ENCODE measurements around the gene COBLL1.

COBLL1 gene

DNA sequence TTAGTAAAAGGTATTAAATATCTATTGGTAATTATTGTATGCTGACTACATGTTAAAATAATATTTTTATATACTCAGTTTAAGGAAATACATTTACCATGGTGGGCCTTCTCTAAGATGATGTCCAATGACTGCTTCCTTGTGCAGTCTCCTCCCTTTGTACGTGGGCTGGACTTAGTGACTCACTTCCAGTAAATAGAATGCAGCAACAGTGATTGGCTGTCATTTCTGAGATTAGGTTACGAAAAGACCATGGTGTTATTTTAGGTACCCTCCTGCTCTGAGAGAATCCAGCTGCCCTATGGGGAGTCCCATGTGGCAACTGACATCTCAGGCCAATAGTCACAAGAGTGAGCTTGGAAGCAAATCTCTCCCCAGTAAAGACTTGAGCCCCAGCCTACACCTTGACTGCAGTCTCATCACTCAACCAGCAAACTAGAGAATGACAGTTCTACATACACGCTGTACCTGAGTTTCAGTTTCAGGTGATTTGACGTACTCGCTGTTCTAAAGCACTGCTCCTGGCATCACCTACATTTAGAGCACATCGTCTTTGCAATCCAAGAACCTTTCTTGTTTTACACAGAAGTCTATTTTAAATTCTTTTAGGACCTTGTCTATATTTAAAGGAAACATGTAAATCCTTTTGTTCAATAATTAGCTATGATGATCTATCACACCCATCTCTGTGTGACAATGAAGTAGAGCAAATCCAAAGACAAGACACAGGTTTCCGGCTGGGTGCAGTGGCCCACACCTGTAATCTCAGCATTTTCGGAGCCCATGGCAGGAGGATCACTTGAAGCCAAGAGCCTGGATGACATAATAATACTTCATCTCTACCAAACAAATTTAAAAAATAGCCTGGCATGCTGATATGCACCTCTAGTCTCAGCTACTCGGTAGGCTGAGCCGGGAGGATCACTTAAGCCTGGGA, 87.2 kb downstream of the COBLL1 start:
- DNase-seq: no peak

GRCh38 chr2:164752956-164753355, 88.7 kb downstream of the COBLL1 start:
- no peak for DNase-seq

GRCh38 chr2:164747783-164748433, 93.7 kb downstream of the COBLL1 start:
- no peak for DNase-seq

- DNase-seq: no peak
Observed at GRCh38 chr2:164747140-164747539, 94.5 kb downstream of the COBLL1 start.

- DNase-seq: no peak
Observed at GRCh38 chr2:164746713-164747112, 94.9 kb downstream of the COBLL1 start.

GRCh38 chr2:164745012-164745797, 96.4 kb downstream of the COBLL1 start:
- DNase-seq: no peak

- DNase-seq: no peak
Observed at GRCh38 chr2:164742738-164743317, 98.8 kb downstream of the COBLL1 start.

DNA sequence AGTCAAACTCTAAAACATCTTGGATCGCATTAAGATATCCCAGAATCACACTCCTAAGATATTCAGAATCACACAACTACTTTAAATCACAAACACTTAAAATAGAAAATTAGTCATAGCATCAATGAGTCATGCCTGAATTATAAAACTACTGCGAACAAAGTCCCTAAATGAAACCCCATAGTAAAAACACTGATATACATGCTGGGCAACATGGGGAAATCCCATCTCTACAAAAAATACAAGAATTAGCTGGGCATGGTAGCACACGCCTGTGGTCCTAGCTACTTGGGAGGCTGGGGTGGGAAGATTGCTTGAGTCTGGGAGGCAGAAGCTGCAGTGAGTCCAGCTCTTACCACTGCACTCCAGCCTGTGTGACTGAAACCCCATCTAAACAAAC, 101.7 kb downstream of the COBLL1 start:
- DNase-seq: no peak

- no peak for DNase-seq
Observed at GRCh38 chr2:164737612-164738081, 104.0 kb downstream of the COBLL1 start.

GRCh38 chr2:164735309-164735919, 106.2 kb downstream of the COBLL1 start:
- DNase-seq: no peak

DNA sequence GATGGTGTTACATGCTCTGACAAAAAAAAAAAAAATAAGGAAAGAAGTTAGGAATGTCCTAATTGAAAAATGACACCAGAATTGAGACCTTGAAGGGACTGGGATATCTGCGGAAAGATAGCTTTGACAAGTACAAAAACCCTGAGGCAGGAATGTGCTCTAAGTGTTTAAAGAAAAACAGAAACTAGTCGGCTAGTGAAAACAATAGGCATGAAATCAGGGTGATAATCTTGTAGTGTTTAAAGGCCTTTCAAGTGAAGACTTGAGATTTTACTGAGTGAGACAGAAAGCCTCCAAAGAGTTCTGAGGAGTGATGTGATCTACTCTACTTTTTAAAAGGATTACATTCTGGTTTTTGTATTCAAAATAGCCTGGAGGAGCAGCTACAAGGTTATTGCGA, 107.4 kb downstream of the COBLL1 start:
- DNase-seq: no peak

DNA sequence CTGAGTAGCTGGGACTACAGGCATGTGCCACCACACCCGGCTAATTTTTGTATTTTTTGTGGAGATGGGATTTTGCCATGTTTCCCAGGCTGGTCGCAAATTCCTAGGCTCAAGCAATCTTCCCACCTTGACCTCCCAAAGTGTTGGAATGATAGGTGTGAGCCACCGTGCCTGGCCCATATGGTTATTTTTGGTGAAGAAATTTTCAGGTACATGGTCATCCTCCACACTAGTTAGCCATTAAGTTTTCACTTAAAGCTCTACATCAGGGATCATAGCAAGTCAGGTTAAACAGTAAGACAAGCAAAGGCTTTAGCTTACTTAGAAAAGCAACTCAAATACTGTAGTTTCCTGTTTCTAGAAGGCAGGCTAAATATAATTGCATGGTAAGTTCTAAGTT, 116.1 kb downstream of the COBLL1 start:
- DNase-seq: no peak

DNA sequence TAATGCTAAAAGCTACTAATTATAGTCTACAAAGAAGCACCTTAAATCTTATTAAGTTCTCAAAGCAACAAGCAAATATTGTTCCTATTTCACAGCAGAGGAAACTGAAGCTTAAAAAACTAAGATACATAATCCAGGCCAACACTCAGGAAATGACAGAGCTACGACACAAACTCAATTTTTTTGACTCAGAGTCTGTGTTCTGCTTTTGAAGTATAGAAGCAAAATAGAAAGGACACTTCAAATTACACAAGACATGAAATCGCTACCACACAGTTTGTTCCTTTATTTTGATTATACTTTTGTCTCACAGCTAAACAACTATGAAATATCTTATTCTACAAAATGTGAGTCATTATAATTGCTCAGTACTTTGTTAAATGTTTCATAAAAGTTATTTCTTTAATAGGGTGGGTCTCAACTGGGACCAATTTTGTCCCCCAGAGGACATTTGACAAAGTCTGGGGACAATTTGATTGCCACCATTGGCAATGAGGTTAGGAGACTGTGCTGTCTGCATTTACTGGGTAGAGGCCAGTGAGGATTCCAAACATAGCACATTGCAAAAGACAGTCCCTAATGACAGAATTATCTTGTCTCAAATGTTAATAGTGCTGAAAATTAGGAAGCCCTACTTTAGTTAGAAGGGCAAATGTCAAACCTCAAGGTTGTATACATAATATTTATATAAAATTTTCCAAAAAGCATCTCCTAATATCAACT, 118.8 kb downstream of the COBLL1 start:
- DNase-seq: no peak

- DNase-seq: no peak
Observed at GRCh38 chr2:164721430-164721829, 120.2 kb downstream of the COBLL1 start.

DNA sequence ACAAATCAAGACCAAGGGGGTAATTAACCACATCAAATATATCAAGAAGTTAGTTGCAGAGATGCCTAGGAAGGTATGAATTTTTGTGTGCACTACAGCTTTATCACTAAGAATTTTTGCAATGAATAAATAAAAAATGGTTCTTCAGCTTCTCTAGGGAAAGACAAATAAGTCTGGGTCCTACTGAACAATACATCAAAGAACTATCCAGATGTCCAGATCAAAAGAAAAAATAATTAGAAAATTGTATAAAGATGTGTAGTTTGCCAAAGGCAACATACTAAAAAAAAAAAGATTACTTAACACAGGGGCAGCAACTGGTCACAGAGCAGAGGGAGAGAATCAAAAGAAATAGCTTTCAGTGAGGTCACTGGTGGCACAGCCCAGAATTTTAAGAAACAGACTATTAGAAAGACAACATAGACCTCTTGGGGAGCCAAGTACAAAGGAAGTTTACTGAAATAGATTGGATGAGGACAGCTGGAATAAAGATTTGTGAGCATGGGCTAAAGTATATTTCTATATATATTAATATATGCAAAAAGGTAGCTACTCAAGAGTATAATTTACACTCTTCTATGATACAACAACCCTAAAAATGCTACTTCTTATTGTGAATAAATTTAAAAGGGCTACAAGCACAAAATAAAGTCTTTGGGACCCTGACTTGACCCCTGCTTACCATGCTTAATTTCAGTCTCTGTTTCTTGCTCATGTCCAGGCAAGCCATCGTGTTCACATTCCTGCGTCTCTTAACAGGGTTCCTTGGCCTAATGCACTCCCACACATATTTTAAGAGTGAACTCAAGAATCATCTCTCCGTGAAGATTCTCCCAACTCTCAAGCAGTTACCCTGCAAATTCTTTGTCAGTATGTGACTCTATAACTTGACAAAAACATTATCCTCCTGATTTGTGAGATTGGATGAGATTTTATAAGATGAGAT, 121.4 kb downstream of the COBLL1 start:
- no peak for DNase-seq

DNA sequence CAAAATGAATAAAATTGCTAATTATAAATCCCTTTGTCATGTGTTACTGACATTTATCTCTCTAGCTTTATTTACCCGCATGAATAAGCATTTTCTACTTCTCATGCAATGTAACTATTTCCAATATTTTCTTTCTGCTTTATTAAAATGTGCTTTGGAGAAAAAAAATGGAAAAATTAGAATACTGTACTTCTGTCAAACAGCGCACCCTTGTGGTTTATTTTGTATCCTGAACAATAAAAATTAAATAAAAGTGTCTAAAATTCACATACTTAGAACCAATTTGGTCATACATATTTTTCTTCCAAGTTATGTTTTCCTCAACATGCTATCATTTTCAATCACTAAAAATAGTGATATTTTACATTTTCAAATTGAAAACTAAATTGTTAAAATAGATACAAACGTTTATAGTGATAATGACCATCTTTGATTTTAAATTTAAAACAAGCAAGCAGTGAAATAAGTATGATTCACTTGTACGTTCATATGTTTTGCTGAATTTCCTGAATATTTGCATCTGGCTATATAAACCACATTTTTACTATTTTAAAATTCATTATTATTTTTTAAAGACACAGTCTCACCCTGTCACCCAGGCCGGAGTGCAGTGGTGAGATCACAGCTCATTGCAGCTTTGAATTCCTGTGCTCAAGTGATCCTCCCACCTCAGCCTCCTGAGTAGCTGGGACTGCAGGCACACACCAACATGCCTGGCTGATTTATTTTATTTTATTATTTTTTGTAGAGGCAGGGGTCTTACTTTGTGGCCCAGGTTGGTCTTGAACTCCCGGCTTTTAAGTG, 124.4 kb downstream of the COBLL1 start:
- DNase-seq: no peak

GRCh38 chr2:164714471-164714870, 127.2 kb downstream of the COBLL1 start:
- DNase-seq: no peak

DNA sequence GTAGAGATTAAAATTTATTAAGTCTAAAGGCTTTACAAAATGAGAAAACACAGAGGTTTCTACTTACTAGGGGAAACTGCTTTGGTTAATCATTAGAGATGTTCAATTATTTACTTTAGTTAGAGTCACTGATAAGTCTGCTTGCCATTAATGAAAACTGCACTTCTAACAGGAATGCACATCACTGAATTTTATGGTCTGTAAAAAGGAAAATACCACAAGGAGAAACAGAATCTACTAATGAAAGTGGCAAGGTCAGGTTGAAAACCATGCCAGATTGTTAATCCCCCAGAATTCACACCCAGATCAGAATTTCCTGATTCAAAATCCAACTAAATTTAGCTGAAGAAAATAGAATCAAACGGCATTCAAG, 129.9 kb downstream of the COBLL1 start:
- DNase-seq: no peak

DNA sequence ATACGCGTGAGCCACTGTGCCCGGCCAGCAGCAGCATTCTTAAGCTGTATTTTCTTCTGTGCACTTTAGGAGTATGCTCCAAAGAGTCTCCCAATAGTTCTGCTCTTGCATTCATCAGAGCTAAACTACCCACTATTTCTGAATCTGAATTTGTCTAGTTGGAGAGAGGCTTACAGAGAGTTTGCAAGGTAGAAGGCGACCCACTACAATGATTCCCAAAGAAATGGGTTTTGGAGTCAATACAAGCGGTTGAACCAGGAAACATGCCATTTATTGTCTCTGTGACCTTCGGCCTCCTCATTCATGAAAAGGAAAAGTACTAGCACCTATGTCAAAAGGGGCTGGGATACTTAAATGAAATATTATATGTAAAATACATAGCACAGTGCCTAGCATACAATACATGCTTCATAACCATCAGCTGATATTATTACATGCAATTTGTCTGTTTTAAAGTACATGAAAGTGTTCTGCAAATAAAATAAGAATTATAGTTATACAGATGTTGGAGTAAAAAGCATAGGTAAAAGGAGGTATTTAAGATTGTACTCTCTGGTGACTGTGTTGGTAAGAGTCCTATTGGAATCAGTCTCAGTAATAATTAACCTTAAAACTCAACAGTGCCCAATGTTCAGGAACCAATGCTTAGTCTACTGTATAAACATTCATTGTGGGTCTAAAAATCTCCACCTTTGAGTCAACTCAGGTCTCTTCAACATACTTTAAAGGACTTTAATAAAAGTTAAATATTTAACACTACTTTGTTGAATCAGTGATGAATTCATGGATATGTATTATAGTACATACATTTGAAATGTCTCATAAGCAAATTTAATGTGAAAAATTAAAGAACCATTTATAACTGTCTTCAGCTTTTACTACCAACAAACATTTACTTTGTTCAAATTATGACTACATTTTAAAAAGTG, 130.5 kb downstream of the COBLL1 start:
- DNase-seq: no peak
